A549 (cell line): Measurements from ENCODE around the gene RPGRIP1. TPM values are rescaled to one million over a fixed set of nuclear protein-coding genes. Genes with fewer than 3 reads are reported as not detected.

Source experiments
- ATAC-seq, 2 experiments: fragments of 200-7000 bp in 1 of 2; fragments of >200 bp in 1 of 2; cut with Nextera tagmentation in 1 of 2; cut with Tn5 transposase in 1 of 2; 3 replicates each; pipeline versions ENCODE4 v1.8.0 to v1.9.1; 2018 to 2020; ENCODE audit warnings: mild to moderate bottlenecking in 1 of 2, moderate library complexity in 1 of 2
- CTCF ChIA-PET: fragments of 300-600 bp; sonication (Branson Sonifier 250); formaldehyde crosslinking; extraction: SDS; loops from one replicate; lab custom pipeline; 2021; ENCODE audit warnings: antibody characterized with exemption, inconsistent platforms; lab: Yijun Ruan, JAX
- POLR2A ChIA-PET: fragments of 350-600 bp; formaldehyde crosslinking; extraction: SDS; loops from one replicate; lab custom pipeline; 2021; ENCODE audit warnings: antibody characterized with exemption, inconsistent platforms; lab: Yijun Ruan, JAX
- DNase-seq, 2 experiments: peaks; one replicate each; pipeline versions ENCODE4 v3.0.0 to v3.0.0-alpha.2; 2011 to 2016; ENCODE audit warnings: low read depth in 1 of 2, low spot score in 1 of 2
- FAIRE-seq: peaks from 2 replicates; lab custom pipeline; 2011; peaks lifted over from hg19 to GRCh38; lab: Jason Lieb, UNC
- H3K27ac ChIP-seq, 2 experiments: fragments of >200 bp; sonication (Bioruptor Twin); formaldehyde crosslinking; 3 replicates each; pipeline ENCODE4 v1.5.1; 2016 to 2017
- H3K4me1 ChIP-seq: fragments of >200 bp; sonication (Bioruptor Twin); formaldehyde crosslinking; 3 replicates; pipeline ENCODE4 v1.6.1; 2016
- H3K4me2 ChIP-seq: fragments of >200 bp; sonication (Bioruptor Twin); formaldehyde crosslinking; 3 replicates; pipeline ENCODE4 v1.6.1; 2016
- H3K4me3 ChIP-seq: fragments of >200 bp; sonication (Bioruptor Twin); formaldehyde crosslinking; 3 replicates; pipeline ENCODE4 v1.5.1; 2016
- H3K9me3 ChIP-seq: fragments of >200 bp; sonication (Bioruptor Twin); formaldehyde crosslinking; 3 replicates; pipeline ENCODE4 v1.6.1; 2016
- ATOH8 ChIP-seq: fragments of 250-450 bp; sonication (Bioruptor Pico); IDR thresholded peaks from 2 replicates; pipeline ENCODE4 v1.5.0; 2020; ENCODE audit warnings: low read depth, mild to moderate bottlenecking, moderate library complexity
- CBX8 ChIP-seq: fragments of 200-600 bp; sonication (generic); IDR thresholded peaks from 2 replicates; pipeline ENCODE4 v1.6.1; 2016
- CEBPB ChIP-seq, 2 experiments: fragments of >200 bp in 1 of 2; sonication (Bioruptor Twin) in 1 of 2; formaldehyde crosslinking in 1 of 2; IDR thresholded peaks; 2 replicates each; pipeline ENCODE4 v1.6.1; 2012 to 2016
- CHD4 ChIP-seq: fragments of 200-600 bp; sonication (generic); IDR thresholded peaks from 2 replicates; pipeline ENCODE4 v1.6.1; 2016; ENCODE audit warnings: antibody characterized with exemption, mild to moderate bottlenecking, borderline replicate concordance
- CTCF ChIP-seq: fragments of >200 bp; sonication (Bioruptor Twin); formaldehyde crosslinking; IDR thresholded peaks from 3 replicates; pipeline ENCODE4 v1.5.1; 2016
- EHF ChIP-seq: fragments of 250-450 bp; sonication (Bioruptor Pico); IDR thresholded peaks from 2 replicates; pipeline ENCODE4 v1.5.0; 2020; ENCODE audit warnings: mild to moderate bottlenecking
- EP300 ChIP-seq, 2 experiments: fragments of >200 bp; sonication (Bioruptor Twin); formaldehyde crosslinking; IDR thresholded peaks; 2 replicates in 1 of 2; 3 replicates in 1 of 2; pipeline ENCODE4 v1.6.1; 2016 to 2017
- ESRRA ChIP-seq: fragments of 150-350 bp; IDR thresholded peaks from 2 replicates; pipeline ENCODE4 v1.6.1; 2014; ENCODE audit warnings: mild to moderate bottlenecking, low read length, borderline replicate concordance
- FOSB ChIP-seq: fragments of 250-450 bp; sonication (Bioruptor Pico); IDR thresholded peaks from 2 replicates; pipeline ENCODE4 v1.5.0; 2020; ENCODE audit warnings: mild to moderate bottlenecking, moderate library complexity
- FOSL2 ChIP-seq, 2 experiments: fragments of 450-650 bp in 1 of 2; fragments of >200 bp in 1 of 2; sonication (Bioruptor Twin) in 1 of 2; formaldehyde crosslinking; IDR thresholded peaks; 2 replicates each; pipeline versions ENCODE4 v1.5.0 to v1.6.1; 2016 to 2020; ENCODE audit warnings: mild to moderate bottlenecking in 1 of 2, moderate library complexity in 1 of 2
- GATA3 ChIP-seq: IDR thresholded peaks from 2 replicates; pipeline ENCODE4 v1.6.1; 2012; ENCODE audit warnings: borderline replicate concordance
- HOXA7 ChIP-seq: fragments of 250-450 bp; sonication (Bioruptor Pico); IDR thresholded peaks from 2 replicates; pipeline ENCODE4 v1.5.0; 2020; ENCODE audit warnings: mild to moderate bottlenecking, moderate library complexity
- HOXB5 ChIP-seq: fragments of 250-450 bp; sonication (Bioruptor Pico); IDR thresholded peaks from 2 replicates; pipeline ENCODE4 v1.5.0; 2020; ENCODE audit warnings: mild to moderate bottlenecking, moderate library complexity
- KDM1A ChIP-seq: fragments of 200-600 bp; sonication (generic); IDR thresholded peaks from 2 replicates; pipeline ENCODE4 v1.6.1; 2016; ENCODE audit warnings: low read depth, mild to moderate bottlenecking
- MAX ChIP-seq: IDR thresholded peaks from 2 replicates; pipeline ENCODE4 v1.6.1; 2012
- NR3C1 ChIP-seq: fragments of >200 bp; sonication (Bioruptor Twin); formaldehyde crosslinking; IDR thresholded peaks from 3 replicates; pipeline ENCODE4 v1.6.1; 2017
- PHF8 ChIP-seq: fragments of 200-600 bp; sonication (generic); IDR thresholded peaks from 2 replicates; pipeline ENCODE4 v1.6.1; 2016; ENCODE audit warnings: low read depth, mild to moderate bottlenecking, antibody characterized with exemption, moderate library complexity, borderline replicate concordance
- RCOR1 ChIP-seq: fragments of 150-350 bp; IDR thresholded peaks from 2 replicates; pipeline ENCODE4 v1.6.1; 2014; ENCODE audit warnings: antibody characterized with exemption, low read length, low read depth
- RFX5 ChIP-seq: fragments of 450-650 bp; IDR thresholded peaks from 2 replicates; pipeline ENCODE4 v1.7.1; 2014; ENCODE audit warnings: antibody characterized with exemption, mild to moderate bottlenecking, moderate library complexity
- SREBF2 ChIP-seq: fragments of 450-650 bp; IDR thresholded peaks from 2 replicates; pipeline ENCODE4 v1.6.1; 2014; ENCODE audit warnings: mild to moderate bottlenecking, moderate library complexity
- USF2 ChIP-seq: fragments of 450-650 bp; IDR thresholded peaks from 2 replicates; pipeline ENCODE4 v1.6.1; 2014; ENCODE audit warnings: antibody characterized with exemption
- ZC3H11A ChIP-seq: fragments of 450-650 bp; IDR thresholded peaks from 2 replicates; pipeline ENCODE4 v1.6.1; 2014; ENCODE audit warnings: antibody characterized with exemption, mild to moderate bottlenecking
- ZFP36 ChIP-seq: fragments of 450-650 bp; IDR thresholded peaks from 2 replicates; pipeline ENCODE4 v1.6.1; 2014; ENCODE audit warnings: borderline replicate concordance; ENCODE audit not compliant: partially characterized antibody
- ZSCAN20 ChIP-seq: fragments of 250-450 bp; sonication (Bioruptor Pico); IDR thresholded peaks from 2 replicates; pipeline ENCODE4 v1.8.0; 2022; ENCODE audit warnings: mild to moderate bottlenecking, moderate library complexity
- WGBS: methylation state at CpG from one replicate; pipeline ENCODE4 v1.1.6; 2017; ENCODE audit errors: missing lambda C conversion rate; 5-methylcytosine and 5-hydroxymethylcytosine counted together
- polyA plus RNA-seq, 4 experiments: library from polyadenylated mRNA; depleted of rRNA in 3 of 4; stranded (reverse); fragments of >200 nt; fragmentation: RNase III in 1 of 4; extraction: RNeasy Plus Mini Kit Qiagen cat#74134 plus additional on column Dnase treatment in 1 of 4; gene quantifications; 2 replicates in 3 of 4; 3 replicates in 1 of 4; pipeline ENCODE4 v1.2.3, GENCODE V29; 2011 to 2017

RPGRIP1 gene
- polyA plus RNA-seq, 2 of the 4 experiments (the other 2 are of a cell fraction), result 0.26 to 1.5 TPM

GRCh38 chr14:21317398-21317797 is 37.5 kb downstream of the RPGRIP1 start:
- H3K4me3 ChIP-seq, result no peak overlapping the region
- 58% methylated on average over 3 of the region's 3 CpGs for WGBS
- POLR2A ChIA-PET, result no interaction called here
- H3K27ac ChIP-seq, result no peak overlapping the region
- TF ChIP-seq FOSB (no peak), HOXA7 (CRISPR knock-in tag) (no peak), PHF8 (no peak), HOXB5 (CRISPR knock-in tag) (no peak), FOSL2 (IDR thresholded peaks at IDR 0.05) (no peak), FOSL2 (CRISPR knock-in tag; IDR thresholded peaks at IDR 0.05) (no peak), ZSCAN20 (no peak), CTCF (no peak), MAX (no peak), SREBF2 (no peak), ESRRA (no peak), ZFP36 (no peak), ZC3H11A (no peak), KDM1A (no peak), CBX8 (no peak)
- TF ChIP-seq, all 56 proteins: peak for 0
- CTCF ChIA-PET, result no interaction called here
- H3K4me2 ChIP-seq, result no peak overlapping the region
- DNase-seq (no peak), ATAC-seq (no peak; a peak in 1 of 6 replicates), FAIRE-seq (no peak)
- no peaks in the 10 kb centered on the region for H3K9me3 ChIP-seq
- H3K4me1 ChIP-seq, result peaks cover 4% of the 10 kb centered on the region; the same call in 2 of the 3 replicates

- peak overlapping the region; percentile 64; the same call in 2 of the 3 replicates for H3K4me2 ChIP-seq
- FAIRE-seq (no peak), ATAC-seq (no peak), DNase-seq (no peak)
- WGBS, result 91% methylated on average over 2 of the region's 2 CpGs
- ChIA-PET POLR2A (no interaction called here), CTCF (interaction anchor here (1.2 to 1.3 kb wide), 2 partner anchors 9 to 10 kb away, joined by 3 read pairs; no protein-coding TSS in a partner anchor)
- peaks cover 4% of the 10 kb centered on the region; the same call in 2 of the 3 replicates for H3K4me1 ChIP-seq
- H3K9me3 ChIP-seq, result no peaks in the 10 kb centered on the region
- TF ChIP-seq ATOH8 (CRISPR knock-in tag) (no peak), EP300 (IDR thresholded peaks at IDR 0.05) (no peak), CBX8 (no peak), RCOR1 (no peak), CEBPB (IDR thresholded peaks at IDR 0.05) (no peak), RFX5 (no peak), NR3C1 (no peak)
- no peak overlapping the region for H3K27ac ChIP-seq
- H3K4me3 ChIP-seq, result no peak overlapping the region
These were observed 41.0 kb downstream of the RPGRIP1 start for GRCh38 chr14:21320913-21321312.

- no peaks in the 10 kb centered on the region for H3K9me3 ChIP-seq
- peaks cover 4% of the 10 kb centered on the region; the same call in 2 of the 3 replicates for H3K4me1 ChIP-seq
- TF ChIP-seq EHF (CRISPR knock-in tag) (no peak), RCOR1 (no peak), USF2 (no peak), GATA3 (no peak), FOSB (no peak), CHD4 (no peak)
- TF ChIP-seq, all 56 proteins: peak for 0
- CTCF ChIA-PET, result no interaction called here
- Histone ChIP-seq H3K27ac (no peak overlapping the region), H3K4me2 (no peak overlapping the region), H3K4me3 (no peak overlapping the region)
- WGBS, result 52% methylated on average over 2 of the region's 2 CpGs
- FAIRE-seq (no peak), ATAC-seq (no peak), DNase-seq (no peak)
- POLR2A ChIA-PET, result interaction anchor here (0.6 kb wide), 1 partner anchor 9 kb away, joined by 4 read pairs; no protein-coding TSS in a partner anchor
These were observed 42.8 kb downstream of the RPGRIP1 start for GRCh38 chr14:21322716-21323115.
